HEK293 (cell line): Measurements from ENCODE around the gene DNAJB11.

Experiments used
- CTCF ChIA-PET: fragments of 350-600 bp; formaldehyde crosslinking; extraction: SDS; loops from one replicate; lab custom pipeline; 2021; ENCODE audit warnings: antibody characterized with exemption; lab: Yijun Ruan, JAX
- POLR2A ChIA-PET: fragments of 300-600 bp; formaldehyde crosslinking; extraction: SDS; loops from one replicate; lab custom pipeline; 2020; ENCODE audit warnings: antibody characterized with exemption, inconsistent platforms; lab: Yijun Ruan, JAX
- H3K27ac ChIP-seq: fragments of 200-500 bp; sonication (Bioruptor generic); 2 replicates; pipeline ENCODE4 v1.5.1; 2014; ENCODE audit warnings: low read depth, low read length, control low read depth, inconsistent platforms; ENCODE audit errors: extremely low read depth
- H3K36me3 ChIP-seq, 2 experiments: fragments of 200-500 bp in 1 of 2; sonication (Bioruptor generic) in 1 of 2; 1 replicate in 1 of 2; 2 replicates in 1 of 2; pipeline ENCODE4 v1.5.1; 2014 to 2017; ENCODE audit warnings: inconsistent platforms in 2 of 2, low read length in 2 of 2; ENCODE audit not compliant: control insufficient read depth in 2 of 2, insufficient read depth in 1 of 2
- H3K4me1 ChIP-seq: fragments of 200-500 bp; sonication (Bioruptor generic); 2 replicates; pipeline ENCODE4 v1.5.1; 2014; ENCODE audit warnings: mild to moderate bottlenecking, low read length, inconsistent platforms; ENCODE audit not compliant: control insufficient read depth, insufficient read depth
- H3K4me3 ChIP-seq: 2 replicates; pipeline ENCODE4 v1.5.1; 2011; ENCODE audit warnings: low read depth, mild to moderate bottlenecking, control low read depth, low read length, moderate library complexity
- H3K9me3 ChIP-seq: fragments of 200-500 bp; sonication (Bioruptor generic); 2 replicates; pipeline ENCODE4 v1.5.1; 2014; ENCODE audit warnings: low read depth, low read length, inconsistent platforms; ENCODE audit not compliant: control insufficient read depth, insufficient read depth
- EGR2 ChIP-seq: fragments of 450-650 bp; formaldehyde crosslinking; IDR thresholded peaks from 2 replicates; pipeline ENCODE4 v1.5.1; 2016; ENCODE audit warnings: low read depth, missing biosample characterization, missing genetic modification characterization
- GLI4 ChIP-seq: fragments of 450-650 bp; formaldehyde crosslinking; IDR thresholded peaks from 2 replicates; pipeline ENCODE4 v1.5.1; 2016; ENCODE audit warnings: missing biosample characterization, missing genetic modification characterization
- INSM2 ChIP-seq: fragments of 450-650 bp; formaldehyde crosslinking; IDR thresholded peaks from 2 replicates; pipeline ENCODE4 v1.5.1; 2016; ENCODE audit warnings: missing biosample characterization, missing genetic modification characterization
- MZF1 ChIP-seq: fragments of 450-650 bp; formaldehyde crosslinking; IDR thresholded peaks from 2 replicates; pipeline ENCODE4 v1.5.1; 2017; ENCODE audit warnings: missing biosample characterization, missing genetic modification characterization, borderline replicate concordance
- SETDB1 ChIP-seq: IDR thresholded peaks from one replicate; pipeline ENCODE4 v1.6.1; 2017; ENCODE audit warnings: mild to moderate bottlenecking, low read length, moderate library complexity, mixed read lengths; ENCODE audit not compliant: insufficient read length
- ZBTB10 ChIP-seq: fragments of 450-650 bp; formaldehyde crosslinking; IDR thresholded peaks from 2 replicates; pipeline ENCODE4 v1.5.1; 2016; ENCODE audit warnings: missing biosample characterization, missing genetic modification characterization
- ZBTB48 ChIP-seq: fragments of 450-650 bp; formaldehyde crosslinking; IDR thresholded peaks from 2 replicates; pipeline ENCODE4 v1.5.1; 2016; ENCODE audit warnings: missing biosample characterization, missing genetic modification characterization
- ZFP3 ChIP-seq: fragments of 450-650 bp; formaldehyde crosslinking; IDR thresholded peaks from 2 replicates; pipeline ENCODE4 v1.5.1; 2016; ENCODE audit warnings: low read depth, missing biosample characterization, missing genetic modification characterization
- ZFP37 ChIP-seq: fragments of 450-650 bp; formaldehyde crosslinking; IDR thresholded peaks from 2 replicates; pipeline ENCODE4 v1.5.1; 2016; ENCODE audit warnings: missing biosample characterization, missing genetic modification characterization
- ZNF10 ChIP-seq: fragments of 450-650 bp; formaldehyde crosslinking; IDR thresholded peaks from 2 replicates; pipeline ENCODE4 v1.5.1; 2017; ENCODE audit warnings: missing biosample characterization, missing genetic modification characterization
- ZNF133 ChIP-seq: fragments of 450-650 bp; formaldehyde crosslinking; IDR thresholded peaks from 2 replicates; pipeline ENCODE4 v1.5.1; 2016; ENCODE audit warnings: missing biosample characterization, missing genetic modification characterization
- ZNF174 ChIP-seq: fragments of 450-650 bp; formaldehyde crosslinking; IDR thresholded peaks from 2 replicates; pipeline ENCODE4 v1.5.0; 2017; ENCODE audit warnings: missing biosample characterization, mild to moderate bottlenecking, missing genetic modification characterization
- ZNF175 ChIP-seq: fragments of 450-650 bp; formaldehyde crosslinking; IDR thresholded peaks from 2 replicates; pipeline ENCODE4 v1.5.1; 2016; ENCODE audit warnings: missing biosample characterization, missing genetic modification characterization
- ZNF292 ChIP-seq: fragments of 450-650 bp; formaldehyde crosslinking; IDR thresholded peaks from 2 replicates; pipeline ENCODE4 v1.5.1; 2016; ENCODE audit warnings: low read depth, missing biosample characterization, missing genetic modification characterization, borderline replicate concordance
- ZNF391 ChIP-seq: fragments of 450-650 bp; formaldehyde crosslinking; IDR thresholded peaks from 2 replicates; pipeline ENCODE4 v1.5.1; 2016; ENCODE audit warnings: low read depth, missing biosample characterization, missing genetic modification characterization, borderline replicate concordance
- ZNF529 ChIP-seq: fragments of 450-650 bp; formaldehyde crosslinking; IDR thresholded peaks from 2 replicates; pipeline ENCODE4 v1.5.1; 2017; ENCODE audit warnings: missing genetic modification characterization, missing biosample characterization; ENCODE audit not compliant: insufficient replicate concordance
- ZNF558 ChIP-seq: fragments of 450-650 bp; formaldehyde crosslinking; IDR thresholded peaks from 2 replicates; pipeline ENCODE4 v1.5.1; 2016; ENCODE audit warnings: missing biosample characterization, missing genetic modification characterization
- ZNF560 ChIP-seq: fragments of 450-650 bp; formaldehyde crosslinking; IDR thresholded peaks from 2 replicates; pipeline ENCODE4 v1.5.1; 2017; ENCODE audit warnings: missing biosample characterization, missing genetic modification characterization, borderline replicate concordance
- ZNF561 ChIP-seq: fragments of 450-650 bp; IDR thresholded peaks from 2 replicates; pipeline ENCODE4 v1.5.1; 2018; ENCODE audit warnings: missing biosample characterization, missing genetic modification characterization, borderline replicate concordance
- ZNF610 ChIP-seq: fragments of 450-650 bp; formaldehyde crosslinking; IDR thresholded peaks from 2 replicates; pipeline ENCODE4 v1.5.1; 2016; ENCODE audit warnings: missing biosample characterization, missing genetic modification characterization, borderline replicate concordance
- ZNF626 ChIP-seq: fragments of 450-650 bp; sonication (Bioruptor Pico); formaldehyde crosslinking; IDR thresholded peaks from 2 replicates; pipeline ENCODE4 v1.5.1; 2018; ENCODE audit warnings: missing biosample characterization, missing genetic modification characterization, inconsistent platforms
- TF ChIP-seq, protein P1 (sequence below): sonication (generic); formaldehyde crosslinking; IDR thresholded peaks from 2 replicates; pipeline ENCODE4 v1.8.1; 2022; ENCODE audit warnings: mild to moderate bottlenecking, moderate library complexity, missing genetic modification reagents
- TF ChIP-seq, protein P2 (sequence below): fragments of 450-650 bp; IDR thresholded peaks from 2 replicates; pipeline ENCODE4 v1.5.1; 2018; ENCODE audit warnings: missing biosample characterization, mild to moderate bottlenecking, missing genetic modification characterization

DNAJB11 gene

GRCh38 chr3:186612721-186613636 lies 42.5 kb downstream of the DNAJB11 start, which contains the start of gene AHSG:
Gene AHSG (plus strand): TSS chr3:186613060. CDS start chr3:186613142, 82 bp downstream.
- Histone ChIP-seq H3K27ac (no peak within 1 kb of the TSS), H3K4me1 (no peaks in the 10 kb centered on the region), H3K36me3 (no peaks in the 10 kb centered on the region), H3K9me3 (no peaks in the 10 kb centered on the region), H3K4me3 (no peak within 1 kb of the TSS)
- ChIA-PET POLR2A (no interaction called here), CTCF (interaction anchor here (0.7 to 5.7 kb wide), 5 partner anchors 21 to 208 kb away, joined by 3 to 59 read pairs (median 4); no protein-coding TSS in a partner anchor)
- TF ChIP-seq ZNF529 (no peak), EGR2 (tag by site-specific recombination) (no peak)

DNA sequence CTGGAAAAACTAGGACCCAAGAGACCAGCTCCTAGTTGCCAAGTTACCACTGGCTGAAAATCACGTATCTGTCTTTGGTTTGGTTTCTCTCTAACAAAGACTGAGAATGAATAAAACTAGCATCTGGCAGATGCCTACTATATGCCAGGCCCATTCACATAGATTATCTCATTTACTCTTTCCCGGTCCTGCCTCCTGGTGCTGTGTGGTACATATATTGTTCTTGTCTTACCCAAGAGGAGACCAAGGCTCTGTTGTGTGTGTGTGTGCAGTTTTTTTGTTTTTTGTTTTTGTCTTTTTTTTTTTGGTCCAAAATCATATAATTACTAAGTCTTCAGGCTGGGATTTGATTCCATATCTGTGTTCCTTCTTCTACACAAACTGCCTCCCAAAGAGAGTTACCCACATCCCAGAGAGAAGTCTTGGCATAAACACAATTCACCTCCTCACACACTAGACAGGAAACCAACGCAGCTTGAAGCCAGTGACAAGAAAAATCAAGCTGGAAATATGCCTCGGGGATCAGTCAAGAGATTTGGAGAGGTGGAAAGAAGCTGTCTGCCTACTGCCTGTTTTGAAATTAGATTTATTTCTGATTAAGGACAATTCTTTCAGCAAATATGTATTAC lies 43.2 kb downstream of the DNAJB11 start:
- H3K4me1 ChIP-seq: no peaks in the 10 kb centered on the region
- H3K4me3 ChIP-seq: no peak overlapping the region
- POLR2A ChIA-PET: interaction anchor here (0.6 kb wide), 1 partner anchor 177 kb away, joined by 5 read pairs; no protein-coding TSS in a partner anchor

GRCh38 chr3:186614266-186614596 lies 43.7 kb downstream of the DNAJB11 start:
- CTCF ChIA-PET: interaction anchor here (0.6 to 5.7 kb wide), 30 partner anchors 10 to 718 kb away, joined by 3 to 59 read pairs (median 5); no protein-coding TSS in a partner anchor
- no peak overlapping the region for H3K27ac ChIP-seq
- H3K4me3 ChIP-seq: no peak overlapping the region
- H3K4me1 ChIP-seq: no peaks in the 10 kb centered on the region
- no peaks in the 10 kb centered on the region for H3K36me3 ChIP-seq
- POLR2A ChIA-PET: no interaction called here
- no peaks in the 10 kb centered on the region for H3K9me3 ChIP-seq
- no peak for TF ChIP-seq ZNF391 (tag by site-specific recombination)
- no peak for TF ChIP-seq ZBTB10
- no peak for TF ChIP-seq ZFP37
- TF ChIP-seq ZNF626 (tag by site-specific recombination): no peak
- no peak for TF ChIP-seq ZNF174 (tag by site-specific recombination)
- no peak for TF ChIP-seq ZFP3 (tag by site-specific recombination)
- TF ChIP-seq INSM2 (tag by site-specific recombination): no peak

More for the DNA sequence above, 43.2 kb downstream of the DNAJB11 start:
- no peaks in the 10 kb centered on the region for H3K9me3 ChIP-seq
- TF ChIP-seq ZFP37 (no peak), ZNF610 (no peak), SETDB1 (no peak), ZNF175 (no peak), ZNF558 (tag by site-specific recombination) (no peak), GLI4 (no peak), ZNF292 (tag by site-specific recombination) (no peak), ZNF560 (tag by site-specific recombination) (no peak), ZBTB48 (tag by site-specific recombination) (no peak), ZNF133 (tag by site-specific recombination) (no peak), ZNF10 (tag by site-specific recombination) (no peak), ZNF561 (tag by site-specific recombination) (no peak), MZF1 (tag by site-specific recombination) (no peak)
- TF ChIP-seq, protein P1, sequence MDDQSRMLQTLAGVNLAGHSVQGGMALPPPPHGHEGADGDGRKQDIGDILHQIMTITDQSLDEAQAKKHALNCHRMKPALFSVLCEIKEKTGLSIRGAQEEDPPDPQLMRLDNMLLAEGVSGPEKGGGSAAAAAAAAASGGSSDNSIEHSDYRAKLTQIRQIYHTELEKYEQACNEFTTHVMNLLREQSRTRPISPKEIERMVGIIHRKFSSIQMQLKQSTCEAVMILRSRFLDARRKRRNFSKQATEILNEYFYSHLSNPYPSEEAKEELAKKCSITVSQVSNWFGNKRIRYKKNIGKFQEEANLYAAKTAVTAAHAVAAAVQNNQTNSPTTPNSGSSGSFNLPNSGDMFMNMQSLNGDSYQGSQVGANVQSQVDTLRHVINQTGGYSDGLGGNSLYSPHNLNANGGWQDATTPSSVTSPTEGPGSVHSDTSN: no peak
- TF ChIP-seq, protein P2, sequence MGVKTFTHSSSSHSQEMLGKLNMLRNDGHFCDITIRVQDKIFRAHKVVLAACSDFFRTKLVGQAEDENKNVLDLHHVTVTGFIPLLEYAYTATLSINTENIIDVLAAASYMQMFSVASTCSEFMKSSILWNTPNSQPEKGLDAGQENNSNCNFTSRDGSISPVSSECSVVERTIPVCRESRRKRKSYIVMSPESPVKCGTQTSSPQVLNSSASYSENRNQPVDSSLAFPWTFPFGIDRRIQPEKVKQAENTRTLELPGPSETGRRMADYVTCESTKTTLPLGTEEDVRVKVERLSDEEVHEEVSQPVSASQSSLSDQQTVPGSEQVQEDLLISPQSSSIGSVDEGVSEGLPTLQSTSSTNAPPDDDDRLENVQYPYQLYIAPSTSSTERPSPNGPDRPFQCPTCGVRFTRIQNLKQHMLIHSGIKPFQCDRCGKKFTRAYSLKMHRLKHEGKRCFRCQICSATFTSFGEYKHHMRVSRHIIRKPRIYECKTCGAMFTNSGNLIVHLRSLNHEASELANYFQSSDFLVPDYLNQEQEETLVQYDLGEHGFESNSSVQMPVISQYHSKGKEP (tag by site-specific recombination): no peak
- no peaks in the 10 kb centered on the region for H3K36me3 ChIP-seq
- no peak overlapping the region for H3K27ac ChIP-seq
- CTCF ChIA-PET: interaction anchor here (0.7 to 5.7 kb wide), 14 partner anchors 9 to 478 kb away, joined by 3 to 59 read pairs (median 8); no protein-coding TSS in a partner anchor
